Measurements from ENCODE around the gene STXBP5. TPM values are rescaled to one million over a fixed set of nuclear protein-coding genes. Genes with fewer than 3 reads are reported as not detected.

The STXBP5 gene
- total RNA-seq, 1 donor, result 144 TPM

- H3K36me3 ChIP-seq (ENCODE audit: insufficient read depth, low read length), result peaks cover 29% of the 10 kb centered on the region
- no peak for DNase-seq (ENCODE audit: insufficient read length, low spot score, missing footprints)
- no peaks in the 10 kb centered on the region for H3K9me3 ChIP-seq (ENCODE audit: low read depth, low read length)
- H3K27ac ChIP-seq (ENCODE audit: low read depth, low read length), result no peak overlapping the region
- H3K4me1 ChIP-seq (ENCODE audit: insufficient read depth, low read length), result no peaks in the 10 kb centered on the region
- no peak overlapping the region for H3K4me3 ChIP-seq (ENCODE audit: insufficient read depth, low read length)
- no peak overlapping the region for H2AFZ ChIP-seq (ENCODE audit: low read length)
- H3K79me2 ChIP-seq (ENCODE audit: insufficient read depth, low read length), result peaks cover 46% of the 10 kb centered on the region
- TF ChIP-seq CTCF (IDR thresholded peaks at IDR 0.05; ENCODE audit: extremely low read depth, low read depth, low read length), result no peak
- no peaks in the 10 kb centered on the region for H4K20me1 ChIP-seq (ENCODE audit: insufficient read depth, low read length)
- H3K4me2 ChIP-seq (ENCODE audit: insufficient read depth, low read length), result no peak overlapping the region
- H3K27me3 ChIP-seq (ENCODE audit: insufficient read depth, low read length), result no peaks in the 10 kb centered on the region
These were observed 34.7 kb downstream of the STXBP5 start for GRCh38 chr6:147238906-147239305.

DNA sequence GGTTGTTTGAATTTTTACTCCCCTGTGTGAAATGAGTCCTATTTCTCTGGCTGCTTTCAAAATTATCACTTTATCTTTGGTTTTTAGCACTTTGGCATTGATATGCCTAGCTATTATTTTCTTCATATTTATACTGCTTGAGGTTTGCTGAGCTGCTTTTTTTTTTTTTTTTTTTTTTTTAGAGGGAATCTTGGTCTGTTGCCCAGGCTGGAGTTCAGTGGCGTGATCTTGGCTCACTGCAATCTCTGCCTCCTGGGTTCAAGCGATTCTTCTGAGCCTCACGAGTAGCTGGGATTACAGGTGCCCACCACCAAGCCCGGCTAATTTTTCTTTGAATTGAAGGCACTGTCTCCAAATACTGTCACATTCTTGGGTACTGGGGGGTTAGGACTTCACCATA, 40.6 kb downstream of the STXBP5 start:
- Histone ChIP-seq H3K36me3 (ENCODE audit: insufficient read depth, low read length) (peaks cover 56% of the 10 kb centered on the region), H3K27ac (ENCODE audit: low read depth, low read length) (no peak overlapping the region), H3K4me2 (ENCODE audit: insufficient read depth, low read length) (no peak overlapping the region), H3K27me3 (ENCODE audit: insufficient read depth, low read length) (no peaks in the 10 kb centered on the region), H2AFZ (ENCODE audit: low read length) (no peak overlapping the region), H3K9me3 (ENCODE audit: low read depth, low read length) (no peaks in the 10 kb centered on the region), H3K4me3 (ENCODE audit: insufficient read depth, low read length) (no peak overlapping the region), H4K20me1 (ENCODE audit: insufficient read depth, low read length) (no peaks in the 10 kb centered on the region), H3K4me1 (ENCODE audit: insufficient read depth, low read length) (no peaks in the 10 kb centered on the region), H3K79me2 (ENCODE audit: insufficient read depth, low read length) (peaks cover 43% of the 10 kb centered on the region)
- no peak for DNase-seq (ENCODE audit: insufficient read length, low spot score, missing footprints)
- TF ChIP-seq CTCF (IDR thresholded peaks at IDR 0.05; ENCODE audit: extremely low read depth, low read depth, low read length), result no peak

DNA sequence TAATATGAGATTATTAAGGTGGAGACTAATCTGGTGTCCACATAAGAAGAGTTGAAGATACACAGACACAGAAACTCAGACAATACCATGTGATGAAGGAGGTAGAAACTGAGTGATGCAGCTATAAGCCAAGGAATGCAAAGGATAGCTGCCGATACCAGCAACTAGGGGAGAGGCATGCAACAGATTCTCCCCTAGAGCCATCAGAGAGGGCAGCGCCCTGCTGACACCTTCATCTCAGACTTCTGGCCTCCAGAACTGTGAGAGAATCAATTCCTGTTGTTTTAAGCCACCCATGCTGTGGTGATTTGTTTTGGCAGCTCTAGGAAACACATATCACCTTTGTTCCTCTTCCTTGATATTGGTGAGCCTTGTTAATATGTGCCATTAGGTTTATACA, 41.5 kb downstream of the STXBP5 start:
- no peaks in the 10 kb centered on the region for H3K9me3 ChIP-seq (ENCODE audit: low read depth, low read length)
- H3K27me3 ChIP-seq (ENCODE audit: insufficient read depth, low read length), result no peaks in the 10 kb centered on the region
- H4K20me1 ChIP-seq (ENCODE audit: insufficient read depth, low read length), result no peaks in the 10 kb centered on the region
- H3K4me2 ChIP-seq (ENCODE audit: insufficient read depth, low read length), result no peak overlapping the region
- no peak overlapping the region for H3K27ac ChIP-seq (ENCODE audit: low read depth, low read length)
- H2AFZ ChIP-seq (ENCODE audit: low read length), result no peak overlapping the region
- H3K4me1 ChIP-seq (ENCODE audit: insufficient read depth, low read length), result no peaks in the 10 kb centered on the region
- no peak for TF ChIP-seq CTCF (IDR thresholded peaks at IDR 0.05; ENCODE audit: extremely low read depth, low read depth, low read length)
- H3K4me3 ChIP-seq (ENCODE audit: insufficient read depth, low read length), result no peak overlapping the region
- H3K36me3 ChIP-seq (ENCODE audit: insufficient read depth, low read length), result peaks cover 62% of the 10 kb centered on the region
- peaks cover 41% of the 10 kb centered on the region for H3K79me2 ChIP-seq (ENCODE audit: insufficient read depth, low read length)
- no peak for DNase-seq (ENCODE audit: insufficient read length, low spot score, missing footprints)

- Histone ChIP-seq H4K20me1 (ENCODE audit: insufficient read depth, low read length) (no peaks in the 10 kb centered on the region), H2AFZ (ENCODE audit: low read length) (no peak overlapping the region), H3K36me3 (ENCODE audit: insufficient read depth, low read length) (peaks cover 63% of the 10 kb centered on the region), H3K4me2 (ENCODE audit: insufficient read depth, low read length) (no peak overlapping the region), H3K4me1 (ENCODE audit: insufficient read depth, low read length) (no peaks in the 10 kb centered on the region), H3K79me2 (ENCODE audit: insufficient read depth, low read length) (peaks cover 31% of the 10 kb centered on the region), H3K27me3 (ENCODE audit: insufficient read depth, low read length) (no peaks in the 10 kb centered on the region), H3K4me3 (ENCODE audit: insufficient read depth, low read length) (no peak overlapping the region), H3K27ac (ENCODE audit: low read depth, low read length) (no peak overlapping the region), H3K9me3 (ENCODE audit: low read depth, low read length) (no peaks in the 10 kb centered on the region)
- DNase-seq (ENCODE audit: insufficient read length, low spot score, missing footprints), result no peak
- TF ChIP-seq CTCF (IDR thresholded peaks at IDR 0.05; ENCODE audit: extremely low read depth, low read depth, low read length), result no peak
These were observed 42.8 kb downstream of the STXBP5 start for GRCh38 chr6:147246853-147247635.

Data from osteoblast (primary cell).